IgD-negative memory B cell (primary cell): Measurements from ENCODE around the gene PWP2. TPM values are rescaled to one million over a fixed set of nuclear protein-coding genes. Genes with fewer than 3 reads are reported as not detected.
A peak's percentile ranks its signal among the peaks of the same experiment; 100 is the strongest.

Source experiments
- H3K27ac Mint-ChIP-seq, 3 donors: one replicate each; pipeline ENCODE4 v1.8.0; 2020 to 2022; ENCODE audit warnings: mild to moderate bottlenecking in 3 of 3, mixed read lengths in 3 of 3, moderate library complexity in 1 of 3
- H3K27me3 Mint-ChIP-seq: one replicate; pipeline ENCODE4 v1.8.0; 2021; ENCODE audit warnings: mixed read lengths
- H3K36me3 Mint-ChIP-seq: one replicate; pipeline ENCODE4 v1.8.0; 2020; ENCODE audit warnings: mild to moderate bottlenecking, mixed read lengths
- H3K4me1 Mint-ChIP-seq, 3 donors: one replicate each; pipeline ENCODE4 v1.8.0; 2020 to 2022; ENCODE audit warnings: mixed read lengths in 3 of 3, mild to moderate bottlenecking in 1 of 3
- H3K4me3 Mint-ChIP-seq, 4 donors: one replicate each; pipeline ENCODE4 v1.8.0; 2020 to 2022; ENCODE audit warnings: mild to moderate bottlenecking in 4 of 4, mixed read lengths in 4 of 4, moderate library complexity in 3 of 4
- H3K9me3 Mint-ChIP-seq, 3 donors: one replicate each; pipeline ENCODE4 v1.8.0; 2020 to 2021; ENCODE audit warnings: mixed read lengths in 3 of 3, mild to moderate bottlenecking in 1 of 3
- polyA plus RNA-seq: library from polyadenylated mRNA; unstranded; fragments of 300-500 nt; fragmentation: Illumina TruSeq; gene quantifications from one replicate; pipeline ENCODE4 v1.2.3, GENCODE V29; 2021

Gene PWP2
- polyA plus RNA-seq, 1 donor from 2014 or later = 12.2 TPM

GRCh38 chr21:44074315-44074958 is 32.8 kb upstream of the PWP2 start:
- Mint-ChIP-seq H3K9me3 (no peaks in the 10 kb centered on the region), H3K27ac (peak overlapping the region in 1 of 3 donors; percentile 89), H3K27me3 (no peaks in the 10 kb centered on the region), H3K36me3 (no peaks in the 10 kb centered on the region), H3K4me1 (peaks cover 0 to 2% (median 0%) of the 10 kb centered on the region in 3 donors), H3K4me3 (no peak overlapping the region)

GRCh38 chr21:44076316-44076715 is 30.9 kb upstream of the PWP2 start:
- no peaks in the 10 kb centered on the region for H3K36me3 Mint-ChIP-seq
- H3K4me1 Mint-ChIP-seq = peaks cover 0 to 2% (median 0%) of the 10 kb centered on the region in 3 donors
- H3K27ac Mint-ChIP-seq = peak overlapping the region in 1 of 3 donors; percentile 13
- no peaks in the 10 kb centered on the region for H3K9me3 Mint-ChIP-seq
- no peaks in the 10 kb centered on the region for H3K27me3 Mint-ChIP-seq
- H3K4me3 Mint-ChIP-seq = no peak overlapping the region

- H3K36me3 Mint-ChIP-seq = no peaks in the 10 kb centered on the region
- H3K4me3 Mint-ChIP-seq = peak overlapping the region in 1 of 4 donors; percentile 54
- H3K27ac Mint-ChIP-seq = peak overlapping the region in 1 of 3 donors; percentile 16
- no peaks in the 10 kb centered on the region for H3K9me3 Mint-ChIP-seq
- H3K27me3 Mint-ChIP-seq = no peaks in the 10 kb centered on the region
- peaks cover 0 to 6% (median 3%) of the 10 kb centered on the region in 3 donors for H3K4me1 Mint-ChIP-seq
These were observed 28.7 kb upstream of the PWP2 start for GRCh38 chr21:44078411-44078981.

GRCh38 chr21:44079446-44079845 is 27.8 kb upstream of the PWP2 start:
- no peaks in the 10 kb centered on the region for H3K9me3 Mint-ChIP-seq
- no peak overlapping the region for H3K4me3 Mint-ChIP-seq
- H3K27me3 Mint-ChIP-seq = no peaks in the 10 kb centered on the region
- peak overlapping the region in 1 of 3 donors; percentile 57 for H3K27ac Mint-ChIP-seq
- H3K36me3 Mint-ChIP-seq = no peaks in the 10 kb centered on the region
- H3K4me1 Mint-ChIP-seq = peaks cover 0 to 6% (median 4%) of the 10 kb centered on the region in 3 donors

GRCh38 chr21:44079846-44080245 is 27.4 kb upstream of the PWP2 start:
- Mint-ChIP-seq H3K9me3 (no peaks in the 10 kb centered on the region), H3K27me3 (no peaks in the 10 kb centered on the region), H3K4me1 (peaks cover 0 to 6% (median 4%) of the 10 kb centered on the region in 3 donors), H3K27ac (peak overlapping the region in 1 of 3 donors; percentile 57), H3K4me3 (no peak overlapping the region), H3K36me3 (peaks cover under 1% of the 10 kb centered on the region)

GRCh38 chr21:44082648-44083440 is 24.4 kb upstream of the PWP2 start:
- Mint-ChIP-seq H3K27ac (peak overlapping the region in 2 of 3 donors; percentile 47 to 76), H3K27me3 (no peaks in the 10 kb centered on the region), H3K9me3 (no peaks in the 10 kb centered on the region), H3K4me1 (peaks cover 0 to 8% (median 6%) of the 10 kb centered on the region in 3 donors), H3K4me3 (no peak overlapping the region), H3K36me3 (peaks cover 3% of the 10 kb centered on the region)

GRCh38 chr21:44083631-44084291 is 23.4 kb upstream of the PWP2 start:
- peak overlapping the region; percentile 20 to 76 (median 39) for H3K27ac Mint-ChIP-seq
- H3K4me1 Mint-ChIP-seq = peaks cover 0 to 13% (median 11%) of the 10 kb centered on the region in 3 donors
- no peaks in the 10 kb centered on the region for H3K27me3 Mint-ChIP-seq
- no peaks in the 10 kb centered on the region for H3K9me3 Mint-ChIP-seq
- H3K4me3 Mint-ChIP-seq = peak overlapping the region in 1 of 4 donors; percentile 70
- H3K36me3 Mint-ChIP-seq = peaks cover 3% of the 10 kb centered on the region

GRCh38 chr21:44084496-44085241 is 22.5 kb upstream of the PWP2 start:
- Mint-ChIP-seq H3K4me1 (peaks cover 7 to 21% (median 18%) of the 10 kb centered on the region in 3 donors), H3K27me3 (no peaks in the 10 kb centered on the region), H3K9me3 (no peaks in the 10 kb centered on the region), H3K36me3 (peaks cover 3% of the 10 kb centered on the region), H3K4me3 (no peak overlapping the region), H3K27ac (peak overlapping the region; percentile 20 to 46 (median 31))

GRCh38 chr21:44085491-44086321 is 21.5 kb upstream of the PWP2 start:
- no peaks in the 10 kb centered on the region for H3K27me3 Mint-ChIP-seq
- peaks cover 5% of the 10 kb centered on the region for H3K36me3 Mint-ChIP-seq
- H3K27ac Mint-ChIP-seq = peak overlapping the region; percentile 37 to 94 (median 81)
- H3K4me1 Mint-ChIP-seq = peaks cover 16 to 30% (median 29%) of the 10 kb centered on the region in 3 donors
- H3K4me3 Mint-ChIP-seq = no peak overlapping the region
- no peaks in the 10 kb centered on the region for H3K9me3 Mint-ChIP-seq

- Mint-ChIP-seq H3K27me3 (no peaks in the 10 kb centered on the region), H3K36me3 (peaks cover 6% of the 10 kb centered on the region), H3K4me1 (peaks cover 16 to 31% (median 27%) of the 10 kb centered on the region in 3 donors), H3K4me3 (peak overlapping the region in 1 of 4 donors; percentile 47), H3K9me3 (no peaks in the 10 kb centered on the region), H3K27ac (peak overlapping the region; percentile 37 to 96 (median 93))
These were observed 20.4 kb upstream of the PWP2 start for GRCh38 chr21:44086636-44087425.

GRCh38 chr21:44087426-44088400 is 19.5 kb upstream of the PWP2 start:
- Mint-ChIP-seq H3K9me3 (no peaks in the 10 kb centered on the region), H3K27me3 (no peaks in the 10 kb centered on the region), H3K36me3 (peaks cover 9% of the 10 kb centered on the region), H3K4me1 (peaks cover 16 to 33% (median 29%) of the 10 kb centered on the region in 3 donors), H3K27ac (peak overlapping the region; percentile 77 to 97 (median 96)), H3K4me3 (peak overlapping the region in 3 of 4 donors; percentile 48 to 75 (median 56))

- Mint-ChIP-seq H3K4me1 (peaks cover 16 to 32% (median 25%) of the 10 kb centered on the region in 3 donors), H3K4me3 (peak overlapping the region in 1 of 4 donors; percentile 51), H3K9me3 (no peaks in the 10 kb centered on the region), H3K27me3 (no peaks in the 10 kb centered on the region), H3K36me3 (peaks cover 9% of the 10 kb centered on the region), H3K27ac (peak overlapping the region; percentile 77 to 97 (median 96))
These were observed 18.8 kb upstream of the PWP2 start for GRCh38 chr21:44088401-44088780.
